HepG2 (cell line): Measurements from ENCODE around the gene IL2RA. TPM values are rescaled to one million over a fixed set of nuclear protein-coding genes. Genes with fewer than 3 reads are reported as not detected.

Experiments used
- ATAC-seq: fragments of 200-7000 bp; cut with Tn5 transposase; 3 replicates; pipeline ENCODE4 v1.9.1; 2020; ENCODE audit warnings: mild to moderate bottlenecking, moderate library complexity
- BruUV-seq: library from RNA; stranded (reverse); fragments of 400-500 nt; replicated peaks from 2 replicates; lab custom pipeline; 2021; lab: Mats Ljungman, UMichigan
- CTCF ChIA-PET: fragments of 300-600 bp; formaldehyde crosslinking; extraction: SDS; loops from one replicate; lab custom pipeline; 2021; ENCODE audit warnings: low total read pairs, inconsistent platforms, low intra/inter-chr PET ratio; lab: Yijun Ruan, JAX
- POLR2A ChIA-PET: fragments of 350-600 bp; sonication (Branson Sonifier 250); formaldehyde crosslinking; loops from one replicate; lab custom pipeline; 2020; ENCODE audit warnings: antibody characterized with exemption, inconsistent platforms; lab: Yijun Ruan, JAX
- DNase-seq: peaks from one replicate; pipeline ENCODE4 v3.0.0-alpha.2; 2015; ENCODE audit warnings: low spot score
- FAIRE-seq: peaks from 3 replicates; lab custom pipeline; 2011; peaks lifted over from hg19 to GRCh38; lab: Jason Lieb, UNC
- H2AFZ ChIP-seq: one replicate; pipeline ENCODE4 v1.6.1; 2011; ENCODE audit warnings: low read length, inconsistent platforms
- H3K27ac ChIP-seq: fragments of 300-600 bp; 3 replicates; pipeline ENCODE4 v1.8.0; 2011; ENCODE audit warnings: mixed run types, mild to moderate bottlenecking, mixed read lengths, low read length, inconsistent platforms; ENCODE audit not compliant: insufficient read depth; ENCODE audit errors: extremely low read length
- H3K27me3 ChIP-seq, 2 experiments: fragments of 200-600 bp in 1 of 2; 2 replicates in 1 of 2; 3 replicates in 1 of 2; pipeline versions ENCODE4 v1.6.0 to v1.8.0; 2011; ENCODE audit warnings: low read length in 2 of 2, mild to moderate bottlenecking in 2 of 2, moderate library complexity in 2 of 2, inconsistent platforms in 1 of 2; ENCODE audit not compliant: insufficient read depth in 2 of 2, control insufficient read depth in 1 of 2
- H3K36me3 ChIP-seq, 2 experiments: fragments of 200-600 bp in 1 of 2; replicated peaks in 1 of 2; 2 replicates in 1 of 2; 3 replicates in 1 of 2; pipeline versions ENCODE4 v1.5.1 to v1.8.0; 2011; ENCODE audit warnings: low read length in 2 of 2, inconsistent platforms in 1 of 2; ENCODE audit not compliant: insufficient read depth in 2 of 2, control insufficient read depth in 1 of 2
- H3K4me1 ChIP-seq: 2 replicates; pipeline ENCODE4 v1.5.1; 2012; ENCODE audit warnings: low read length, inconsistent platforms; ENCODE audit not compliant: insufficient read depth
- H3K4me2 ChIP-seq: 2 replicates; pipeline ENCODE4 v1.6.0; 2011; ENCODE audit warnings: low read depth, low read length, inconsistent platforms
- H3K4me3 ChIP-seq, 3 experiments: fragments of 200-600 bp in 1 of 3; sonication (generic), shearing (Covaris generic) in 1 of 3; replicated peaks in 1 of 3; 2 replicates each; pipeline ENCODE4 v1.5.1; 2011 to 2016; ENCODE audit warnings: low read length in 3 of 3, inconsistent platforms in 2 of 3, low read depth in 2 of 3, mild to moderate bottlenecking in 2 of 3, control low read depth in 1 of 3, mixed read lengths in 1 of 3; ENCODE audit not compliant: insufficient read depth in 1 of 3
- H3K79me2 ChIP-seq: one replicate; pipeline ENCODE4 v1.6.1; 2011; ENCODE audit warnings: low read length, inconsistent platforms; ENCODE audit not compliant: insufficient read depth
- H3K9ac ChIP-seq: 2 replicates; pipeline ENCODE4 v1.6.0; 2011; ENCODE audit warnings: mild to moderate bottlenecking, low read depth, low read length, inconsistent platforms; ENCODE audit not compliant: insufficient read depth
- H3K9me3 ChIP-seq: 2 replicates; pipeline ENCODE4 v1.5.1; 2012; ENCODE audit warnings: mild to moderate bottlenecking, low read length
- H4K20me1 ChIP-seq: 2 replicates; pipeline ENCODE4 v1.6.0; 2011; ENCODE audit warnings: inconsistent platforms, mild to moderate bottlenecking, low read length, moderate library complexity; ENCODE audit not compliant: insufficient read depth
- ATAD3A ChIP-seq: sonication (generic); formaldehyde crosslinking; IDR thresholded peaks from 2 replicates; pipeline ENCODE4 v1.4.0; 2020; ENCODE audit warnings: missing genetic modification reagents
- CHD2 ChIP-seq: IDR thresholded peaks from 2 replicates; pipeline ENCODE4 v1.6.1; 2011; ENCODE audit warnings: low read depth, low read length, improper control_type of control experiment
- E2F5 ChIP-seq: sonication (generic); formaldehyde crosslinking; conservative IDR thresholded peaks from 2 replicates; pipeline ENCODE4 v1.4.0; 2020; ENCODE audit warnings: missing genetic modification reagents
- ESRRA ChIP-seq: sonication (generic); formaldehyde crosslinking; IDR thresholded peaks from 2 replicates; pipeline ENCODE4 v1.5.1; 2020; ENCODE audit warnings: mild to moderate bottlenecking, low read depth, missing genetic modification reagents
- FOXA1 ChIP-seq, 2 experiments: fragments of 450-650 bp in 1 of 2; sonication (generic) in 1 of 2; formaldehyde crosslinking in 1 of 2; IDR thresholded peaks; 2 replicates each; pipeline versions ENCODE4 v1.4.0 to v1.6.1; 2016 to 2020; ENCODE audit warnings: missing genetic modification reagents in 1 of 2
- GATA4 ChIP-seq: sonication (generic); IDR thresholded peaks from 2 replicates; pipeline ENCODE4 v1.6.1; 2016; ENCODE audit warnings: antibody characterized with exemption, low read depth, borderline replicate concordance
- KDM2A ChIP-seq: sonication (generic); formaldehyde crosslinking; IDR thresholded peaks from 2 replicates; pipeline ENCODE4 v1.4.0; 2020; ENCODE audit warnings: low read depth, missing genetic modification reagents, borderline replicate concordance
- NFIB ChIP-seq: sonication (generic); formaldehyde crosslinking; IDR thresholded peaks from 2 replicates; pipeline ENCODE4 v1.9.0; 2021; ENCODE audit warnings: missing genetic modification reagents, mild to moderate bottlenecking, borderline replicate concordance
- PRDM15 ChIP-seq: sonication (generic); formaldehyde crosslinking; IDR thresholded peaks from 2 replicates; pipeline ENCODE4 v1.4.0; 2020; ENCODE audit warnings: missing genetic modification reagents
- TMF1 ChIP-seq: sonication (generic); formaldehyde crosslinking; IDR thresholded peaks from 2 replicates; pipeline ENCODE4 v1.8.1; 2022; ENCODE audit warnings: low read depth, missing genetic modification reagents
- TRIM22 ChIP-seq: fragments of 450-650 bp; IDR thresholded peaks from 2 replicates; pipeline ENCODE4 v1.6.1; 2017
- TRIM24 ChIP-seq: sonication (generic); formaldehyde crosslinking; IDR thresholded peaks from 2 replicates; pipeline ENCODE4 v1.8.0; 2022; ENCODE audit warnings: mild to moderate bottlenecking, missing genetic modification reagents
- ZNF263 ChIP-seq: sonication (generic); formaldehyde crosslinking; IDR thresholded peaks from 2 replicates; pipeline ENCODE4 v1.4.0; 2020; ENCODE audit warnings: missing genetic modification reagents
- ZNF724P ChIP-seq: sonication (generic); formaldehyde crosslinking; IDR thresholded peaks from 2 replicates; pipeline ENCODE4 v1.8.0; 2022; ENCODE audit warnings: missing genetic modification reagents, borderline replicate concordance
- WGBS: methylation state at CpG from one replicate; pipeline ENCODE4 v1.1.6; 2017; ENCODE audit warnings: low lambda C conversion rate; 5-methylcytosine and 5-hydroxymethylcytosine counted together
- in situ Hi-C: cut with HindIII; loops from 2 replicates; pipeline ENCODE4 v1.10.0; 2017; ENCODE audit warnings: low pct_unique_long_range_greater_than_20kb; ENCODE audit not compliant: extremely low pct_ligation_motif_present
- intact Hi-C: fragments of 100-400 bp; cut with micrococcal nuclease; formaldehyde crosslinking; loops from one replicate; pipeline ENCODE4 v1.10.0; 2022; ENCODE audit not compliant: unreplicated experiment
- polyA plus RNA-seq, 8 experiments: library from polyadenylated mRNA; depleted of rRNA in 3 of 8; stranded (reverse) in 7 of 8; unstranded in 1 of 8; fragments of >200 nt; fragmentation: Illumina TruSeq in 4 of 8; extraction: Trizol in 4 of 8; gene quantifications; 2 replicates each; pipeline versions ENCODE4 v1.2.1 to v1.2.3, GENCODE V29; 2011 to 2016; ENCODE audit warnings: low read depth in 4 of 8, missing spikeins in 1 of 8, mixed read lengths in 1 of 8; ENCODE audit not compliant: insufficient read depth in 1 of 8
- total RNA-seq, 5 experiments: library from RNA; depleted of rRNA; stranded (reverse); fragments of >200 nt; fragmentation: Illumina TruSeq; extraction: Trizol; gene quantifications; 2 replicates each; pipeline ENCODE4 v1.2.3, GENCODE V29; 2016; ENCODE audit warnings: low read depth in 1 of 5

The IL2RA gene
- total and polyA plus RNA-seq, 2 of the 13 experiments (the other 11 are each of a cell fraction or from before 2014, with no cell fraction given): not detected

GRCh38 chr10:6053816-6054631 is 8.1 kb downstream of the IL2RA start (continued):
- TF ChIP-seq PRDM15 (CRISPR knock-in tag): peak; percentile 80
- TF ChIP-seq ZNF724P (CRISPR knock-in tag): no peak
- TF ChIP-seq GATA4: no peak

- Histone ChIP-seq H3K27me3 (peaks cover under 1 to 3% of the 10 kb centered on the region in 2 experiments; a peak in 3 of 5 replicates), H3K27ac (no peak overlapping the region), H3K4me1 (peaks cover 30% of the 10 kb centered on the region), H3K4me3 (no peak overlapping the region; a peak in 1 of 6 replicates), H2AFZ (no peak overlapping the region), H4K20me1 (no peaks in the 10 kb centered on the region), H3K79me2 (no peaks in the 10 kb centered on the region), H3K9ac (no peak overlapping the region), H3K36me3 (no peaks in the 10 kb centered on the region), H3K4me2 (no peak overlapping the region), H3K9me3 (no peaks in the 10 kb centered on the region)
- FAIRE-seq (no peak), ATAC-seq (no peak), DNase-seq (no peak)
- in situ Hi-C loops (no loop called here), intact Hi-C loops (loop anchor here (5.0 kb wide), 1 partner anchor 41 kb away; no protein-coding TSS in a partner anchor)
- 91% methylated on average over 4 of the region's 4 CpGs for WGBS
- POLR2A ChIA-PET: no interaction called here
- no TSS peak for BruUV-seq
- CTCF ChIA-PET: interaction anchor here (1.6 kb wide), 1 partner anchor 35 kb away, joined by 4 read pairs; the partner anchor contains the start of gene RBM17
- TF ChIP-seq KDM2A (CRISPR knock-in tag) (no peak), NFIB (CRISPR knock-in tag) (no peak), E2F5 (CRISPR knock-in tag) (no peak), CHD2 (no peak), ZNF263 (CRISPR knock-in tag) (no peak), TMF1 (CRISPR knock-in tag) (no peak), ESRRA (CRISPR knock-in tag) (no peak), TRIM24 (CRISPR knock-in tag) (no peak), ATAD3A (no peak), FOXA1 (IDR thresholded peaks at IDR 0.05) (no peak), FOXA1 (CRISPR knock-in tag; IDR thresholded peaks at IDR 0.05) (no peak), TRIM22 (no peak)
Measured at GRCh38 chr10:6053303-6053702, 8.9 kb downstream of the IL2RA start.
